ENCODE results near the gene VTA1. TPM values are rescaled to one million over a fixed set of nuclear protein-coding genes. Genes with fewer than 3 reads are reported as not detected.

VTA1 gene
- total RNA-seq, 1 donor from 2014 or later: 65.3 TPM

GRCh38 chr6:142112451-142113061 is 34.5 kb upstream of the VTA1 start:
- Histone ChIP-seq H3K79me2 (ENCODE audit: insufficient read depth, low read length) (no peaks in the 10 kb centered on the region), H3K4me2 (ENCODE audit: low read length) (no peak overlapping the region), H3K9me3 (ENCODE audit: insufficient read depth, low read depth, low read length) (no peaks in the 10 kb centered on the region), H3K36me3 (ENCODE audit: insufficient read depth, low read length) (no peaks in the 10 kb centered on the region), H3K27me3 (ENCODE audit: insufficient read depth, low read length) (no peaks in the 10 kb centered on the region), H3K27ac (ENCODE audit: low read depth, low read length) (no peak overlapping the region), H3K4me3 (ENCODE audit: insufficient read depth, low read depth, low read length) (no peak overlapping the region), H3K4me1 (ENCODE audit: insufficient read depth, low read length) (no peaks in the 10 kb centered on the region), H3K9ac (ENCODE audit: low read length) (no peak overlapping the region), H4K20me1 (ENCODE audit: insufficient read depth, low read length) (no peaks in the 10 kb centered on the region), H2AFZ (ENCODE audit: low read depth, low read length) (no peak overlapping the region)
- no peak overlapping the region for H3K27ac Mint-ChIP-seq (ENCODE audit: unreplicated experiment)
- no peaks in the 10 kb centered on the region for H3K9me3 Mint-ChIP-seq (ENCODE audit: unreplicated experiment)
- H3K27me3 Mint-ChIP-seq (ENCODE audit: low read depth, unreplicated experiment): peaks cover 2% of the 10 kb centered on the region
- H3K4me3 Mint-ChIP-seq (ENCODE audit: unreplicated experiment): no peak overlapping the region
- no peaks in the 10 kb centered on the region for H3K36me3 Mint-ChIP-seq (ENCODE audit: low read depth, unreplicated experiment)
- no peaks in the 10 kb centered on the region for H3K4me1 Mint-ChIP-seq (ENCODE audit: low read depth, unreplicated experiment)
- peak; percentile 53 for DNase-seq (ENCODE audit: low read depth)
- peak; percentile 58 for FAIRE-seq
- no peak for TF ChIP-seq EZH2 (IDR thresholded peaks at IDR 0.05; ENCODE audit: insufficient read depth, low read length)
- TF ChIP-seq CTCF (IDR thresholded peaks at IDR 0.05; ENCODE audit: insufficient read depth, low read depth, low read length): peak; percentile 81

DNA sequence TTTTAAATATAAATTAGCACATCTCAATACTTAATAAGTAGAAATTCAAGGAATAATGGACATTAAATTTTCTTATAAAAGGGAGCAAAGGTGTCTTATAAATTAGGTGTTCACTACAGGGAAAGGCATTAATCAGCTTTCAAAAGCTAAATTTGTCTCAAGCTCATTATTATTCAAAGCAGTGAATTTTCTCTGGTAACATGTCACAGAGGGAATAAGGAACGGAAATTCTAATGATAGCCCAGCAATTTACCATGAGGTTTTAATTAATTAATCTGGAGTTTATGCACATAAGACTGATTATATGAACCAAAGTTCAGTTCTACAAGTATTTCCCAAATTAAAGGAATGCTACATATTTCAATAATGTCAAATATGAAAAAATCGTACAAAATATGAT is 29.7 kb upstream of the VTA1 start:
- FAIRE-seq (no peak), DNase-seq (ENCODE audit: low read depth) (no peak)
- no peak overlapping the region for H3K9ac ChIP-seq (ENCODE audit: low read length)
- H3K36me3 Mint-ChIP-seq (ENCODE audit: low read depth, unreplicated experiment): no peaks in the 10 kb centered on the region
- H2AFZ ChIP-seq (ENCODE audit: low read depth, low read length): no peak overlapping the region
- H3K9me3 Mint-ChIP-seq (ENCODE audit: unreplicated experiment): no peaks in the 10 kb centered on the region
- H4K20me1 ChIP-seq (ENCODE audit: insufficient read depth, low read length): no peaks in the 10 kb centered on the region
- no peaks in the 10 kb centered on the region for H3K36me3 ChIP-seq (ENCODE audit: insufficient read depth, low read length)
- no peaks in the 10 kb centered on the region for H3K79me2 ChIP-seq (ENCODE audit: insufficient read depth, low read length)
- H3K27ac ChIP-seq (ENCODE audit: low read depth, low read length): no peak overlapping the region
- H3K4me3 Mint-ChIP-seq (ENCODE audit: unreplicated experiment): no peak overlapping the region
- no peaks in the 10 kb centered on the region for H3K9me3 ChIP-seq (ENCODE audit: insufficient read depth, low read depth, low read length)
- H3K4me1 ChIP-seq (ENCODE audit: insufficient read depth, low read length): no peaks in the 10 kb centered on the region
- H3K27me3 ChIP-seq (ENCODE audit: insufficient read depth, low read length): no peaks in the 10 kb centered on the region
- TF ChIP-seq EZH2 (IDR thresholded peaks at IDR 0.05; ENCODE audit: insufficient read depth, low read length): no peak
- no peak for TF ChIP-seq CTCF (IDR thresholded peaks at IDR 0.05; ENCODE audit: insufficient read depth, low read depth, low read length)
- H3K4me3 ChIP-seq (ENCODE audit: insufficient read depth, low read depth, low read length): no peak overlapping the region
- H3K4me1 Mint-ChIP-seq (ENCODE audit: low read depth, unreplicated experiment): no peaks in the 10 kb centered on the region
- no peak overlapping the region for H3K27ac Mint-ChIP-seq (ENCODE audit: unreplicated experiment)
- no peaks in the 10 kb centered on the region for H3K27me3 Mint-ChIP-seq (ENCODE audit: low read depth, unreplicated experiment)
- no peak overlapping the region for H3K4me2 ChIP-seq (ENCODE audit: low read length)

- Histone ChIP-seq H2AFZ (ENCODE audit: low read depth, low read length) (no peak overlapping the region), H3K79me2 (ENCODE audit: insufficient read depth, low read length) (no peaks in the 10 kb centered on the region), H4K20me1 (ENCODE audit: insufficient read depth, low read length) (no peaks in the 10 kb centered on the region), H3K27ac (ENCODE audit: low read depth, low read length) (no peak overlapping the region), H3K4me3 (ENCODE audit: insufficient read depth, low read depth, low read length) (no peak overlapping the region), H3K9ac (ENCODE audit: low read length) (no peak overlapping the region), H3K4me2 (ENCODE audit: low read length) (no peak overlapping the region), H3K36me3 (ENCODE audit: insufficient read depth, low read length) (no peaks in the 10 kb centered on the region), H3K9me3 (ENCODE audit: insufficient read depth, low read depth, low read length) (no peaks in the 10 kb centered on the region), H3K4me1 (ENCODE audit: insufficient read depth, low read length) (no peaks in the 10 kb centered on the region), H3K27me3 (ENCODE audit: insufficient read depth, low read length) (no peaks in the 10 kb centered on the region)
- DNase-seq (ENCODE audit: low read depth) (no peak), FAIRE-seq (no peak)
- no peaks in the 10 kb centered on the region for H3K9me3 Mint-ChIP-seq (ENCODE audit: unreplicated experiment)
- TF ChIP-seq EZH2 (IDR thresholded peaks at IDR 0.05; ENCODE audit: insufficient read depth, low read length) (no peak), CTCF (IDR thresholded peaks at IDR 0.05; ENCODE audit: insufficient read depth, low read depth, low read length) (no peak)
- H3K4me1 Mint-ChIP-seq (ENCODE audit: low read depth, unreplicated experiment): no peaks in the 10 kb centered on the region
- H3K27ac Mint-ChIP-seq (ENCODE audit: unreplicated experiment): no peak overlapping the region
- no peaks in the 10 kb centered on the region for H3K36me3 Mint-ChIP-seq (ENCODE audit: low read depth, unreplicated experiment)
- H3K27me3 Mint-ChIP-seq (ENCODE audit: low read depth, unreplicated experiment): no peaks in the 10 kb centered on the region
- H3K4me3 Mint-ChIP-seq (ENCODE audit: unreplicated experiment): no peak overlapping the region
These were observed 28.7 kb upstream of the VTA1 start for GRCh38 chr6:142118328-142118727.
